GM19324 (cell line): Measurements from ENCODE around the gene OSBP2.

ENCODE experiments used
- ATAC-seq: cut with Tn5 transposase; IDR thresholded peaks from one replicate; pipeline ENCODE4 v1.9.1; 2021; ENCODE audit warnings: mild to moderate bottlenecking, moderate library complexity; ENCODE audit not compliant: unreplicated experiment, low FRiP score

Gene OSBP2

GRCh38 chr22:30953206-30953605 lies 258.5 kb downstream of the OSBP2 start:
- ATAC-seq: no peak

- ATAC-seq: no peak
Observed at GRCh38 chr22:30955153-30955552, 260.5 kb downstream of the OSBP2 start.
